ENCODE results near the gene MUC20. TPM values are rescaled to one million over a fixed set of nuclear protein-coding genes. Genes with fewer than 3 reads are reported as not detected.
"Not testable (repeated sequence)": the region's sequence is repeated elsewhere in the genome, so short reads cannot be mapped to it uniquely, and the experiment has no call there.

MUC20 gene
- 6.5 TPM for total RNA-seq
- long read RNA-seq, partial matches to known transcripts = 1 of 4 reads
- long read RNA-seq, other reads (novel, unspliced or antisense) = 2 of 4 reads

- intact Hi-C loops (cut with DNase I) = loop anchor here (2.0 kb wide), 1 partner anchor 104 kb away; no protein-coding TSS in a partner anchor
- DNase-seq (ENCODE audit: low spot score) = peak; percentile 76
Observed at GRCh38 chr3:195720831-195721506, at the start of gene MUC20. Gene MUC20 (plus strand): TSS chr3:195720978. CDS start chr3:195721008, 30 bp downstream.

- intact Hi-C loops (cut with DNase I) = loop anchor here (10.0 kb wide), 1 partner anchor 304 kb away; no protein-coding TSS in a partner anchor
Observed at GRCh38 chr3:195671283-195671682, 49.5 kb upstream of the MUC20 start.

GRCh38 chr3:195673711-195674110 is 47.1 kb upstream of the MUC20 start:
- DNase-seq (ENCODE audit: low spot score) = not testable (repeated sequence)
- intact Hi-C loops (cut with DNase I) = loop anchor here (10.0 kb wide), 1 partner anchor 301 kb away; no protein-coding TSS in a partner anchor

More at GRCh38 chr3:195671283-195671682, 49.5 kb upstream of the MUC20 start:
- DNase-seq (ENCODE audit: low spot score) = peak; percentile 56

- intact Hi-C loops (cut with DNase I) = loop anchor here (10.0 kb wide), 1 partner anchor 296 kb away; no protein-coding TSS in a partner anchor
- not testable (repeated sequence) for DNase-seq (ENCODE audit: low spot score)
Observed at GRCh38 chr3:195678391-195679015, 42.3 kb upstream of the MUC20 start.

- peak; percentile 76 for DNase-seq (ENCODE audit: low spot score)
- intact Hi-C loops (cut with DNase I) = not testable (repeated sequence)
Observed at GRCh38 chr3:195680690-195681089, 40.1 kb upstream of the MUC20 start.

- DNase-seq (ENCODE audit: low spot score); intact Hi-C loops (cut with DNase I): not testable (repeated sequence)
Observed at GRCh38 chr3:195681458-195682103, 39.2 kb upstream of the MUC20 start.

- DNase-seq (ENCODE audit: low spot score); intact Hi-C loops (cut with DNase I): not testable (repeated sequence)
Observed at GRCh38 chr3:195682104-195682742, 38.6 kb upstream of the MUC20 start.

- DNase-seq (ENCODE audit: low spot score) = peak; percentile 76
- intact Hi-C loops (cut with DNase I) = not testable (repeated sequence)
Observed at GRCh38 chr3:195683722-195684526, 36.9 kb upstream of the MUC20 start.

- DNase-seq (ENCODE audit: low spot score); intact Hi-C loops (cut with DNase I): not testable (repeated sequence)
Observed at GRCh38 chr3:195684527-195685257, 36.1 kb upstream of the MUC20 start.

- intact Hi-C loops (cut with DNase I); DNase-seq (ENCODE audit: low spot score): not testable (repeated sequence)
Observed at GRCh38 chr3:195686537-195687208, 34.1 kb upstream of the MUC20 start.

GRCh38 chr3:195687209-195687760 is 33.5 kb upstream of the MUC20 start:
- intact Hi-C loops (cut with DNase I) = not testable (repeated sequence)
- peak; percentile 60 for DNase-seq (ENCODE audit: low spot score)

GRCh38 chr3:195688471-195689183 is 32.2 kb upstream of the MUC20 start:
- intact Hi-C loops (cut with DNase I); DNase-seq (ENCODE audit: low spot score): not testable (repeated sequence)

GRCh38 chr3:195689184-195690070 is 31.4 kb upstream of the MUC20 start:
- intact Hi-C loops (cut with DNase I) = not testable (repeated sequence)

GRCh38 chr3:195690951-195691350 is 29.8 kb upstream of the MUC20 start:
- no peak for DNase-seq (ENCODE audit: low spot score)
- intact Hi-C loops (cut with DNase I) = no loop called here

More at GRCh38 chr3:195689184-195690070, 31.4 kb upstream of the MUC20 start:
- DNase-seq (ENCODE audit: low spot score) = peak; percentile 74

GRCh38 chr3:195691596-195692353 is 29.0 kb upstream of the MUC20 start:
- intact Hi-C loops (cut with DNase I) = not testable (repeated sequence)
- DNase-seq (ENCODE audit: low spot score) = peak; percentile 70

Data from cardiac septum (tissue), 1 donor.